OCI-LY7 (cell line): Measurements from ENCODE around the gene BOLA2. TPM values are rescaled to one million over a fixed set of nuclear protein-coding genes. Genes with fewer than 3 reads are reported as not detected.
"Not testable (repeated sequence)": the region's sequence is repeated elsewhere in the genome, so short reads cannot be mapped to it uniquely, and the experiment has no call there.

Experiments
- BruUV-seq: library from RNA; stranded (reverse); fragments of 400-500 nt; replicated peaks from 2 replicates; lab custom pipeline; 2021; lab: Mats Ljungman, UMichigan
- CTCF ChIA-PET: fragments of 300-600 bp; sonication (Branson Sonifier 250); formaldehyde crosslinking; loops from one replicate; lab custom pipeline; 2022; ENCODE audit warnings: antibody characterized with exemption; ENCODE audit not compliant: unreplicated experiment; lab: Charles Lee
- POLR2A ChIA-PET: fragments of 300-600 bp; sonication (Branson Sonifier 250); formaldehyde crosslinking; loops from one replicate; lab custom pipeline; 2022; ENCODE audit warnings: antibody characterized with exemption; lab: Charles Lee
- DNase-seq: peaks from one replicate; pipeline ENCODE4 v3.0.0-alpha.2; 2015; ENCODE audit warnings: low spot score
- H2AFZ ChIP-seq: fragments of 200-600 bp; sonication (generic), shearing (Covaris generic); 2 replicates; pipeline ENCODE4 v1.6.1; 2014; ENCODE audit warnings: mild to moderate bottlenecking, antibody characterized with exemption, low read length, moderate library complexity
- H3K27ac ChIP-seq: fragments of 200-600 bp; sonication (generic); 2 replicates; pipeline ENCODE4 v1.5.1; 2014; ENCODE audit warnings: mixed run types, low read depth, mild to moderate bottlenecking, moderate library complexity, low read length, inconsistent platforms; ENCODE audit not compliant: poor library complexity, severe bottlenecking
- H3K36me3 ChIP-seq: fragments of 200-600 bp; sonication (generic); 2 replicates; pipeline ENCODE4 v1.6.1; 2014; ENCODE audit warnings: mild to moderate bottlenecking, antibody characterized with exemption, low read length, moderate library complexity, mixed read lengths; ENCODE audit not compliant: insufficient read depth
- H3K4me1 ChIP-seq: fragments of 200-600 bp; sonication (generic); 2 replicates; pipeline ENCODE4 v1.5.1; 2014; ENCODE audit warnings: mild to moderate bottlenecking, low read length; ENCODE audit not compliant: insufficient read depth, poor library complexity, severe bottlenecking
- H3K4me2 ChIP-seq: fragments of 200-600 bp; sonication (generic); 2 replicates; pipeline ENCODE4 v1.6.1; 2014; ENCODE audit warnings: mild to moderate bottlenecking, low read length
- H3K4me3 ChIP-seq: fragments of 200-600 bp; sonication (generic); 2 replicates; pipeline ENCODE4 v1.5.1; 2014; ENCODE audit warnings: mild to moderate bottlenecking, low read depth, low read length; ENCODE audit not compliant: poor library complexity, severe bottlenecking
- H3K79me2 ChIP-seq: fragments of 200-600 bp; sonication (generic); 2 replicates; pipeline ENCODE4 v1.6.1; 2016; ENCODE audit warnings: low read depth, mild to moderate bottlenecking, low read length, moderate library complexity, mixed read lengths; ENCODE audit not compliant: insufficient read depth
- H3K9me2 ChIP-seq: fragments of 200-600 bp; sonication (generic); 2 replicates; pipeline ENCODE4 v1.6.1; 2016; ENCODE audit warnings: mild to moderate bottlenecking, low read length, mixed read lengths; ENCODE audit not compliant: insufficient read depth
- H3K9me3 ChIP-seq: fragments of 200-600 bp; sonication (generic); 2 replicates; pipeline ENCODE4 v1.6.1; 2014; ENCODE audit warnings: mild to moderate bottlenecking, mixed run types, low read length, mixed read lengths
- H4K20me1 ChIP-seq: fragments of 200-600 bp; sonication (generic); 2 replicates; pipeline ENCODE4 v1.6.1; 2014; ENCODE audit warnings: mild to moderate bottlenecking, antibody characterized with exemption, low read length, moderate library complexity, mixed read lengths; ENCODE audit not compliant: insufficient read depth
- intact Hi-C: fragments of 100-400 bp; cut with micrococcal nuclease; formaldehyde crosslinking; loops from one replicate; pipeline ENCODE4 v1.10.0; 2022; ENCODE audit not compliant: unreplicated experiment
- total RNA-seq, 2 experiments: library from RNA; depleted of rRNA in 1 of 2; stranded (reverse); fragments of >200 nt in 1 of 2; shearing (Covaris generic) in 1 of 2; gene quantifications; 2 replicates each; pipeline ENCODE4 v1.2.3, GENCODE V29; 2014 to 2022

The BOLA2 gene
- total RNA-seq, 2 experiments from 2014 or later: 8.9 to 47.6 TPM

GRCh38 chr16:29465985-29466824, 12.1 kb upstream of the BOLA2 start:
- H3K79me2 ChIP-seq, H2AFZ ChIP-seq, CTCF ChIA-PET, BruUV-seq, H3K36me3 ChIP-seq, H4K20me1 ChIP-seq, H3K9me2 ChIP-seq, H3K9me3 ChIP-seq, H3K4me1 ChIP-seq, H3K4me3 ChIP-seq, H3K4me2 ChIP-seq, DNase-seq, POLR2A ChIA-PET, intact Hi-C loops, H3K27ac ChIP-seq: not testable (repeated sequence)

- H3K9me3 ChIP-seq, H3K4me2 ChIP-seq, H4K20me1 ChIP-seq, H3K9me2 ChIP-seq, intact Hi-C loops, H3K36me3 ChIP-seq, H3K27ac ChIP-seq, CTCF ChIA-PET, DNase-seq, H3K79me2 ChIP-seq, BruUV-seq, H3K4me1 ChIP-seq, POLR2A ChIA-PET, H2AFZ ChIP-seq, H3K4me3 ChIP-seq: not testable (repeated sequence)
These were observed 6.5 kb upstream of the BOLA2 start for GRCh38 chr16:29460647-29461030.

DNA sequence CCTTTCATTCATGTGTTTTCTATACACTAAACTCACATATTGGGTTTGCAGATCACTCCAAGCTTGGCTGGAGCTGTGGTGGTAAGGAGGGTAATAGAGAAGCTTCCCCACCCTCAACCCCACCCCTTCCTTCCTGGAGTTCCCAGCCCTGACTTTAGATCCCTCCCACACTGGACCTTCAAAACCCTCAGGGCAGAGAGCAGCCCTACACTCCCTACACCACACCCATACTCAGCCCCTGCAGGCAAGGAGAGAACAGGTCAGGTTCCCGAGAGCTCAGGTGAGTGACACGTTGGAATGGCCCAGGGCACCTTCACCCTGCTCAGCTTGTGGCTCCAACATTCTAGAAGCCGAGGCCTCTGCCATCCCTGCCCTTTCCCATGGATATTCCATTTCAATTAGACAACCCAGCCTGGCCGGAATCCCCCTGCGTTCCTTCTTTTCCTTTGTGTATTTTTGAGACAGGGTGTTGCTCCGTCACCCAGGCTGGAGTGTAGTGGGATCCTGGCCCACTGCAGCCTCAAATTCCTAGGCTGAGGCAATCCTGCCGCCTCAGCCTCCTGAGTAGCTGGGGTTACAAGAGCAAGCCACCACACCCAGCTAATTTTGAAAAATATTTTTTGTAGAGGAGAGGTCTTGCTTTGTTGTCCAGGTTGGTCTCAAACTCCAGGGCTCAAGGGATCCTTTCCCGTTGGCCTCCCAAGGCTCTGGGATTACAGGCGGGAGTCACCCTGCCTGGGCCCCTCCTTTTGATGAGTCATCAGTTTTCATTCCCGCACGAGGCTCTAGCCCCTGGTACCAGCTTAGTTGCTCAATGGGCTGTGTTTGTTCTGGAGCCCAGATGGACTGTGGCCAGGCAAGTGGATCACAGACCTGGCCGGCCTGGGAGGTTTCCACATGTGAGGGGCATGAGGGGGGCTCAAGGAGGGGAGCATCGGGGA, 5.8 kb upstream of the BOLA2 start, which contains the start of gene SULT1A4:
TSS of gene SULT1A4 (plus strand) at position 208 of the 941 bp plus-strand sequence. CDS start 1,473 bp downstream, outside the sequence.
- BruUV-seq, H3K4me3 ChIP-seq, H3K79me2 ChIP-seq, H3K4me2 ChIP-seq, CTCF ChIA-PET, H2AFZ ChIP-seq, POLR2A ChIA-PET, H3K4me1 ChIP-seq, intact Hi-C loops, H4K20me1 ChIP-seq, H3K9me3 ChIP-seq, H3K36me3 ChIP-seq, DNase-seq, H3K27ac ChIP-seq, H3K9me2 ChIP-seq: not testable (repeated sequence)

- intact Hi-C loops, H2AFZ ChIP-seq, H3K9me3 ChIP-seq, H4K20me1 ChIP-seq, DNase-seq, POLR2A ChIA-PET, H3K27ac ChIP-seq, H3K9me2 ChIP-seq, H3K36me3 ChIP-seq, H3K4me1 ChIP-seq, H3K4me2 ChIP-seq, CTCF ChIA-PET, H3K79me2 ChIP-seq, H3K4me3 ChIP-seq, BruUV-seq: not testable (repeated sequence)
These were observed 3.5 kb upstream of the BOLA2 start for GRCh38 chr16:29457660-29458059.

- H3K79me2 ChIP-seq, intact Hi-C loops, H3K9me3 ChIP-seq, H3K4me2 ChIP-seq, DNase-seq, POLR2A ChIA-PET, H3K4me3 ChIP-seq, H4K20me1 ChIP-seq, H2AFZ ChIP-seq, H3K4me1 ChIP-seq, BruUV-seq, H3K36me3 ChIP-seq, H3K9me2 ChIP-seq, CTCF ChIA-PET, H3K27ac ChIP-seq: not testable (repeated sequence)
These were observed 677 bp upstream of the BOLA2 start for GRCh38 chr16:29454828-29455227.

DNA sequence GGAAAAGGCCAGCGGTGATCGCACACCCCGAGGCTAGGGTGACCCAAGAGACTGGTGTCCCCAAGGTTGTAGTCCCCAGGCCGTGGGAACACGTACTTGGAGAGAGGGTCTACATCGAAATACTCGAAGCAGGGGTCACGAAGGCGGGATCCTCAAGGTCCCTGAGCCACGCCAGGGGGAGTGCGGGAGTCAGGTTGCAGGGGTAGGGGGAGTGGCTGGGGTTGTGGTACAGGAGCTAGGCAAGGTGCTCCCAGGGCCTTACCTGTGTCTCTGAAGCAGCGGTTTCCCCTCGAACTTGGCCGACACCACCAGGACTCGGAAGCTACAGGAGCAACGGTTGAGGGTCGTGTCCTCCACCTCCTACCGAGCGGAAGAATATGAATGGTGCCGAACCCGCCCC, 397 bp downstream of the BOLA2 start:
- not testable (repeated sequence) for H3K27ac ChIP-seq

More for the DNA sequence above, 397 bp downstream of the BOLA2 start:
- H3K36me3 ChIP-seq, H3K4me3 ChIP-seq, BruUV-seq, H3K79me2 ChIP-seq, H3K4me2 ChIP-seq, H3K9me2 ChIP-seq, intact Hi-C loops, H3K9me3 ChIP-seq, DNase-seq, POLR2A ChIA-PET, H3K4me1 ChIP-seq, H2AFZ ChIP-seq, CTCF ChIA-PET, H4K20me1 ChIP-seq: not testable (repeated sequence)
